NB4 (cell line): ENCODE measurements around the gene ADAMTSL1.

Source experiments
- DNase-seq: peaks from one replicate; pipeline ENCODE4 v3.0.0; 2010; ENCODE audit warnings: low read depth
- H3K4me3 ChIP-seq: one replicate; pipeline ENCODE4 v1.5.1; 2011; ENCODE audit warnings: mild to moderate bottlenecking, low read depth, low read length, moderate library complexity
- MYC ChIP-seq: IDR thresholded peaks from 2 replicates; pipeline ENCODE4 v1.6.1; 2011; ENCODE audit warnings: low read depth, low read length
- POLR2A ChIP-seq: IDR thresholded peaks from 2 replicates; pipeline ENCODE4 v1.6.1; 2011; ENCODE audit warnings: mild to moderate bottlenecking; ENCODE audit not compliant: insufficient read length; ENCODE audit errors: extremely low read depth
- TF ChIP-seq, protein P1 (sequence below): IDR thresholded peaks from 2 replicates; pipeline ENCODE4 v1.6.1; 2011; ENCODE audit warnings: low read depth, low read length
- TF ChIP-seq, protein P2 (sequence below): IDR thresholded peaks from one replicate; pipeline ENCODE4 v1.5.1; 2012; ENCODE audit warnings: low read depth, low read length

The ADAMTSL1 gene

DNA sequence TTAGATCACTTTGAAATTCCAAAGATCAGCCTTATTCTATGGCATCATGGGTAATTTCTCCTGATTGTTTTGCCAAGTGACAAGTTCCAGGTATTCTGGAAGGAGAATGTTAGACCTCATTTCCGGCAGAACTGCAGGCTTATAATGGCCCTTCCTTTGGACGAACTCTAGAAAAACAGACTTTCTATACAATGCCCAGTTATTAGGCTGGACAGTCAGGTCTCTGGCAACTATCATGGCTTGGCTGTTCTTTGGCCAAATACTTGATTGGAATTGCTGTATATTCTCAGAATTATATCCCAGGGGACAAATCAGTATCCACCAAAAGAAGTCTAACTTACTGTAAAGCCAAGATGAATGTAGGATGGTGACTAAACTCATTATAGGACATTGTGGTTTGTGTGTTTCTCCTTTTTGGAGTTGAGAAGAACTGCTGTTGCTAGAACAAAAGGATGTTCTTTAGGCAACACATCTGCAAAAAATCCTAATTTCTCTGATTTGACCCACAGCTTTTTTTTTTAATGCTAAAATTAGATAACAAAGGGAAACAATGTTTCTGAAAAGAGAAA is 69.0 kb downstream of the ADAMTSL1 start:
- TF ChIP-seq, protein P1, sequence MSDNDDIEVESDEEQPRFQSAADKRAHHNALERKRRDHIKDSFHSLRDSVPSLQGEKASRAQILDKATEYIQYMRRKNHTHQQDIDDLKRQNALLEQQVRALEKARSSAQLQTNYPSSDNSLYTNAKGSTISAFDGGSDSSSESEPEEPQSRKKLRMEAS = no peak
- TF ChIP-seq, protein P2, sequence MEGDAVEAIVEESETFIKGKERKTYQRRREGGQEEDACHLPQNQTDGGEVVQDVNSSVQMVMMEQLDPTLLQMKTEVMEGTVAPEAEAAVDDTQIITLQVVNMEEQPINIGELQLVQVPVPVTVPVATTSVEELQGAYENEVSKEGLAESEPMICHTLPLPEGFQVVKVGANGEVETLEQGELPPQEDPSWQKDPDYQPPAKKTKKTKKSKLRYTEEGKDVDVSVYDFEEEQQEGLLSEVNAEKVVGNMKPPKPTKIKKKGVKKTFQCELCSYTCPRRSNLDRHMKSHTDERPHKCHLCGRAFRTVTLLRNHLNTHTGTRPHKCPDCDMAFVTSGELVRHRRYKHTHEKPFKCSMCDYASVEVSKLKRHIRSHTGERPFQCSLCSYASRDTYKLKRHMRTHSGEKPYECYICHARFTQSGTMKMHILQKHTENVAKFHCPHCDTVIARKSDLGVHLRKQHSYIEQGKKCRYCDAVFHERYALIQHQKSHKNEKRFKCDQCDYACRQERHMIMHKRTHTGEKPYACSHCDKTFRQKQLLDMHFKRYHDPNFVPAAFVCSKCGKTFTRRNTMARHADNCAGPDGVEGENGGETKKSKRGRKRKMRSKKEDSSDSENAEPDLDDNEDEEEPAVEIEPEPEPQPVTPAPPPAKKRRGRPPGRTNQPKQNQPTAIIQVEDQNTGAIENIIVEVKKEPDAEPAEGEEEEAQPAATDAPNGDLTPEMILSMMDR = no peak
- no peak for TF ChIP-seq MYC
- no peak for TF ChIP-seq POLR2A
- no peak overlapping the region for H3K4me3 ChIP-seq
- DNase-seq = no peak

DNA sequence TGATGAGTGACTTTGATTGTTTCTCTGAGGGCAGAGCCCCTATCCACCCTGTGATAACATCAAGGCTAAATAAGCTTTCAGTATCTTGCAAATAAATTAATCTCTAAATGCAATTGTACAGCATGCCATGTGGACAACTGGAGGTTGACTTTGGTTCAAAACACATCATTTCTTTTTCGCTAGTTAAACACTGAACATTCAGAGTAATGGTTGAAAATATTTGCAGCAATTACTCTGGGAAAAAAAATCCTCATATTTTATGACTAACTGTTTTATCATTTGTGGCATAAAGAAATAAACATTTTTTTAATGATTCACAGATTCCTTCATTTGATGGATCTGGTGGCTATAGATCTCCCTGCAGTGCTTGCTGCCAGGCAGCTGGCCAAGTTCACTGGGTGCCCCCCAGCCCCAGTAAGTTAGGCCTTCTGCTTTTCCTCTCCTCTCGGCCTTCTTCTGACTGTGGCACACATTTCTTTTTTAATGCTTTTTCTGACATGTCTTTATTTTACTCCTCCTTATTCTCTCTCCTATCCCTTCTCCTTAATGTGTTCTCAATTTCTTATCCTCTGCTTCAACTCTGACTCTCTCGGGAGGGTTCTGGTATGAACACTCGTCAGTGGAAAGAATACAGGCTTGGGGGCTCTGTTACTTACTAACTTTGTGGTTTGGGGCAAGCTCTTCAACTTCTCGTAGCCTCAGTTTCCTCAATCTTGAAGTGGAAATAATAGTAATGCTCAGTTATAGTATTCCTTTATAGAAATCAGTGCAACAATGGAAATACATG is 69.6 kb downstream of the ADAMTSL1 start:
- TF ChIP-seq POLR2A (no peak), MYC (no peak)
- TF ChIP-seq, protein P2 = no peak
- TF ChIP-seq, protein P1 = no peak
- H3K4me3 ChIP-seq = no peak overlapping the region
- no peak for DNase-seq

DNA sequence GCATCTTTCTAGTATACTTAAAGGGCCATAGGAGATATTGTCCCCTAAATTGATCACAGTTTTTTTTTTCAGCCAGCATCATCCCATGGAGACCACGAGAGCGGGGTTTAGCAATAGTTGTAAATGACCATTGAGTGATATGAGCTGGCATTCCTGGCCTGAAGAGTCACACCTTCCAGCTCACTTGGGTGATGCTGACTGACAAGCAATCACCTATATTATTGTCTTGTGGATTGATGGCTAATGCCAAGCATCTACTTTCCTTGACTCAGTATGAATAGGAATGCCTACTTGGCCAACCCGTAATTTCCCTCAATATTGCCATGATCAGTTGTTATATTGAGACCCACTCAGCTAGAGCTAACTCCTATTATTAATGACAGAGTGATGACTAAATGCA is 70.5 kb downstream of the ADAMTSL1 start:
- no peak overlapping the region for H3K4me3 ChIP-seq
- DNase-seq = no peak
- no peak for TF ChIP-seq MYC
- no peak for TF ChIP-seq POLR2A

DNA sequence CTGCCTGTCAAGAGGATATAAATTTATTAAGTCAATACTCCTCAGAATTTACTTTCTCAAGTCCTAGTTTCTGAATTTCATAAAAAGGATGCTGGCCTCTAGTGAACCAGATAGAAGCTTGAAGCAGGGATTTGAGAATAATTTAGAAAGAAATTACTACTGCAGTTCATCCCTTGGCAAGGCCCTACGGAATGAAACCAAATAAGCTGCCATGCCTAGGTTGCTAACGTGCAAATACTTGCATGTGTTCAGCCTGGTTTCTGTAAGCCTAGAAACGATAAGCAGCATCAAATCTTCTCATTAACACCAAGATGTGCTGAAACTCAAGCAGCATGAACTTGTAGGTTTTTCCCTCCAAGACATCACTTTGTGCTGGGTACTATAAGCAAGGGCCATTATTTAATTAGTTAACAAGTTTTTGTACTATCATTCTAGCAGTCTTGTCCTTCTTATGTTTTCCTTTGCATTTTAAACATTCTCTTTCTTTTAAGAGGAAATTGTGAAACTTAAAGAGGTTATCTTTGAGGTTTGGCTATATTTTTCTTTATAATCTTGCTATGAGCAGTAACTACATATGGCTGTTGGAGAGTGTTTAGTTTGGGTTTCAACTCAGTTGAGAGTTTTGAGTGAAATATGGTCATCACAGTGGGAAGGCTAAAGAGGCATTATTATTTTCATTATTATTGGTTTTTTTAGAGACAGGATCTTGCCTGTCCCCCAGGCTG is 71.8 kb downstream of the ADAMTSL1 start:
- no peak overlapping the region for H3K4me3 ChIP-seq
- no peak for DNase-seq
- TF ChIP-seq POLR2A = no peak
- TF ChIP-seq, protein P2 = no peak
- TF ChIP-seq, protein P1 = no peak
- TF ChIP-seq MYC = no peak

DNA sequence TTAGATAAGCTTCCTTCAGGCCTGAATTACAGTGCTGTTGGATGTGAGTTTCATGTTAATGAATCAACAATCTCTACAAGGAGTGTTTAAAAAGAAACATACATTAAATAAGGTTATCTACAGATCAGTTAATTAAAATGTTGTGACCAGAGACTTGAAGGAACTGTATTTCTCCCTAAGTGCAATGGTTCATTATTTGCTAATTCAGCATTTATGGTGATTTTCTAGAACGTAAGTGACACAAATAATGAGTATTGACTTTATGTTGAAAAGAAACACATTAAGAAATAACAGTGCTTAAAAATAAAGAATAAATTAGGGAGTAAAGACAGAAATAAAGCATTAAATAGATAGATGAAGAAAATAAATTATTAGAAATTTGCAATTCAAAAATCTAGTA is 74.5 kb downstream of the ADAMTSL1 start:
- DNase-seq = no peak
- TF ChIP-seq MYC (no peak), POLR2A (no peak)
- TF ChIP-seq, protein P1 = no peak
- TF ChIP-seq, protein P2 = no peak
- no peak overlapping the region for H3K4me3 ChIP-seq

DNA sequence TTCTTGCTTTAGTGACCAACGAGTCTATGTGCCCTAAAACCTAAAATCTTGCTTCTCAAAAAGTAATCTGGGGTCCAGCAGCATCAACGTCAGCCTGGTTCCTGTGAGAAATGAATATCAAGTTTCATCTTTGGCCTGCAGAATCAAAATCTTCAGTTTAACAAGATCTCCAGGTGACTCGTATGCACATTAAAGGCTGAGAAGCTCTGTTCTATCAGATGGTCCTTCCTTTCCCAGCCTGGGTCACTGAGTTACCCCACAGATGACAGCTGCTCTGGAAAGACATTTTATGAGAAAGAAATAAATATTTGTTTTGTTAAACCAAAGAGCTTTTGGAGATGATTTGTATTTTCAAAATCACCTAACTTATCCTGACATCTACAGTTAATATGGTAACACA is 75.8 kb downstream of the ADAMTSL1 start:
- H3K4me3 ChIP-seq = no peak overlapping the region
- TF ChIP-seq, protein P1 = no peak
- DNase-seq = no peak
